SU-DHL-6 (cell line): ENCODE results near the gene ZP2.

Experiments
- H2AFZ ChIP-seq: fragments of 200-600 bp; sonication (generic); 2 replicates; pipeline ENCODE4 v1.6.1; 2014; ENCODE audit warnings: low read depth, mild to moderate bottlenecking, moderate library complexity, mixed read lengths, antibody characterized with exemption, low read length; ENCODE audit not compliant: severe bottlenecking
- H3F3A ChIP-seq: fragments of 200-600 bp; shearing (Covaris generic); 2 replicates; pipeline ENCODE4 v1.6.0; 2016; ENCODE audit warnings: antibody characterized with exemption, mild to moderate bottlenecking; ENCODE audit not compliant: insufficient read depth
- H3K27ac ChIP-seq: fragments of 200-600 bp; sonication (generic); 2 replicates; pipeline ENCODE4 v1.5.1; 2016; ENCODE audit warnings: low read depth, mild to moderate bottlenecking, low read length, moderate library complexity, mixed read lengths
- H3K27me3 ChIP-seq: fragments of 200-600 bp; sonication (generic), shearing (Covaris generic); 2 replicates; pipeline ENCODE4 v1.6.0; 2014; ENCODE audit warnings: mild to moderate bottlenecking, low read length
- H3K36me3 ChIP-seq: fragments of 200-600 bp; sonication (generic); 2 replicates; pipeline ENCODE4 v1.6.1; 2014; ENCODE audit warnings: mild to moderate bottlenecking, low read length, mixed read lengths
- H3K4me2 ChIP-seq: fragments of 300-600, 200-600 bp; shearing (Covaris generic), sonication (generic); 2 replicates; pipeline ENCODE4 v1.6.0; 2014; ENCODE audit warnings: low read length, low read depth, mild to moderate bottlenecking; ENCODE audit not compliant: poor library complexity, severe bottlenecking
- H3K4me3 ChIP-seq: fragments of 200-600 bp; sonication (generic); 2 replicates; pipeline ENCODE4 v1.5.1; 2014; ENCODE audit warnings: antibody characterized with exemption, low read length, mild to moderate bottlenecking, mixed read lengths; ENCODE audit not compliant: insufficient read depth, poor library complexity, severe bottlenecking
- H3K79me2 ChIP-seq: fragments of 200-600 bp; sonication (generic); 2 replicates; pipeline ENCODE4 v1.6.1; 2014; ENCODE audit warnings: mild to moderate bottlenecking, low read length, moderate library complexity; ENCODE audit not compliant: insufficient read depth
- H3K9ac ChIP-seq: fragments of 200-600 bp; sonication (generic); 2 replicates; pipeline ENCODE4 v1.7.0; 2014; ENCODE audit warnings: mild to moderate bottlenecking, low read length
- H3K9me2 ChIP-seq: fragments of 200-600 bp; sonication (generic); replicated peaks from 2 replicates; pipeline ENCODE4 v1.6.1; 2014; ENCODE audit warnings: low read length; ENCODE audit not compliant: insufficient read depth
- H3K9me3 ChIP-seq: fragments of 200-600 bp; sonication (generic); 2 replicates; pipeline ENCODE4 v1.6.1; 2014; ENCODE audit warnings: low read length, mixed read lengths; ENCODE audit not compliant: insufficient read depth
- H4K20me1 ChIP-seq: fragments of 200-600 bp; sonication (generic); 2 replicates; pipeline ENCODE4 v1.6.1; 2014; ENCODE audit warnings: low read depth, mild to moderate bottlenecking, antibody characterized with exemption, low read length, moderate library complexity, mixed read lengths
- CTCF ChIP-seq: fragments of 200-600 bp; sonication (generic); IDR thresholded peaks from one replicate; pipeline ENCODE4 v1.5.1; 2017; ENCODE audit warnings: antibody characterized with exemption, mild to moderate bottlenecking, low read length, moderate library complexity; ENCODE audit not compliant: insufficient read depth, poor library complexity, severe bottlenecking
- EZH2phosphoT487 ChIP-seq: fragments of 200-600 bp; sonication (generic), shearing (Covaris generic); conservative IDR thresholded peaks from 2 replicates; pipeline ENCODE4 v1.6.1; 2018; ENCODE audit warnings: mild to moderate bottlenecking, antibody characterized with exemption, low read length, moderate library complexity, mixed read lengths

The ZP2 gene

GRCh38 chr16:21150375-21151001 lies 60.9 kb downstream of the ZP2 start, which contains the start of gene DNAH3:
TSS of gene DNAH3 (minus strand) at chr16:21150846. CDS start at chr16:21150319, 527 bp downstream.
- Histone ChIP-seq H3F3A (no peaks in the 10 kb centered on the region), H2AFZ (no peak within 1 kb of the TSS), H3K9ac (no peak within 1 kb of the TSS), H3K36me3 (no peaks in the 10 kb centered on the region), H3K79me2 (no peaks in the 10 kb centered on the region), H3K27me3 (no peaks in the 10 kb centered on the region), H3K4me3 (no peak within 1 kb of the TSS), H3K27ac (no peak within 1 kb of the TSS), H3K9me3 (no peaks in the 10 kb centered on the region), H3K9me2 (no peaks in the 10 kb centered on the region), H4K20me1 (no peaks in the 10 kb centered on the region), H3K4me2 (no peak within 1 kb of the TSS)
- no peak for TF ChIP-seq EZH2phosphoT487
- TF ChIP-seq CTCF = no peak
